ENCODE data around the gene NRXN3. TPM values are rescaled to one million over a fixed set of nuclear protein-coding genes. Genes with fewer than 3 reads are reported as not detected.

NRXN3 gene
- total and polyA plus RNA-seq, 2 donors (not counting 1 experiment from before 2014, with no cell fraction given), result 0.83 to 34.6 TPM

DNA sequence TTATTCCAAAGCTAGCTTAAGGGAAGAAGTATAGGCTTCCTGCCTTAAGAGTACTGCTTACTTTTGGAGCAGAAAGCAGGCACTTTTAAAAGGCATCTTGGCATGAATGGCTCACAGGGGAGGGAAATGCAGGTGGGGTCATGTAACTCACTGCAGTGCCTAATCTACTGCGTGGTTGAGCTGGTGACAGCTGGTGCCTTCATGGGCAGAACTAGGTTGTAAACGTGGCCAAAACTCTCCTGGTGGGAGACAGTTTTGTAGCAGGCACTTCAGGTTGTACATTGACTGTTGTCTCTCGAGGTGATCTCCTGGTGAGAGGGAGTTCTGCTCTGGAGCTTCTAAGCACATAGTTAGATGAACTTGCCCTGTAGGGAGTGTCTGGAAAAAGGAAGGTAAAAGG lies 1078.6 kb downstream of the NRXN3 start:
- Histone ChIP-seq H4K20me1 (ENCODE audit: control insufficient read depth, extremely low read depth, insufficient read depth, low read length) (no peaks in the 10 kb centered on the region), H3K4me1 (ENCODE audit: control insufficient read depth, extremely low read depth, insufficient read depth, low read length) (no peaks in the 10 kb centered on the region), H3K79me2 (ENCODE audit: control insufficient read depth, insufficient read depth, low read length) (no peaks in the 10 kb centered on the region), H3K27ac (ENCODE audit: insufficient read depth, low read length) (no peak overlapping the region), H3K27me3 (ENCODE audit: control insufficient read depth, insufficient read depth, low read length) (no peaks in the 10 kb centered on the region), H3K36me3 (ENCODE audit: control insufficient read depth, insufficient read depth, low read length) (no peaks in the 10 kb centered on the region), H3K9me3 (ENCODE audit: control insufficient read depth, insufficient read depth, low read depth, low read length) (no peaks in the 10 kb centered on the region), H3K9ac (ENCODE audit: insufficient read depth, low read length) (no peak overlapping the region), H2AFZ (ENCODE audit: low read length) (no peak overlapping the region), H3K4me3 (replicated peaks in 1 of 4; ENCODE audit: control extremely low read depth in 1 of 4, insufficient read depth in 1 of 4, low read depth in 3 of 4, low read length in 4 of 4) (no peak overlapping the region), H3K4me2 (ENCODE audit: extremely low read depth, insufficient read depth, low read length) (no peak overlapping the region)
- no peak for DNase-seq (ENCODE audit: low read depth in 2 of 2)
- TF ChIP-seq CTCF (conservative IDR thresholded peaks at IDR 0.05 in 1 of 2, IDR thresholded peaks at IDR 0.05 in 1 of 2; ENCODE audit: low read depth in 1 of 2, low read length in 2 of 2) (no peak), EZH2 (IDR thresholded peaks at IDR 0.05; ENCODE audit: low read length, missing control alignments) (no peak)

GRCh38 chr14:79251278-79251677 lies 1081.1 kb downstream of the NRXN3 start:
- DNase-seq (ENCODE audit: low read depth in 2 of 2), result no peak
- Histone ChIP-seq H2AFZ (ENCODE audit: low read length) (no peak overlapping the region), H3K27ac (ENCODE audit: insufficient read depth, low read length) (no peak overlapping the region), H3K79me2 (ENCODE audit: control insufficient read depth, insufficient read depth, low read length) (no peaks in the 10 kb centered on the region), H3K36me3 (ENCODE audit: control insufficient read depth, insufficient read depth, low read length) (no peaks in the 10 kb centered on the region), H3K27me3 (ENCODE audit: control insufficient read depth, insufficient read depth, low read length) (no peaks in the 10 kb centered on the region), H4K20me1 (ENCODE audit: control insufficient read depth, extremely low read depth, insufficient read depth, low read length) (no peaks in the 10 kb centered on the region), H3K9ac (ENCODE audit: insufficient read depth, low read length) (no peak overlapping the region), H3K4me2 (ENCODE audit: extremely low read depth, insufficient read depth, low read length) (no peak overlapping the region), H3K9me3 (ENCODE audit: control insufficient read depth, insufficient read depth, low read depth, low read length) (no peaks in the 10 kb centered on the region), H3K4me1 (ENCODE audit: control insufficient read depth, extremely low read depth, insufficient read depth, low read length) (no peaks in the 10 kb centered on the region), H3K4me3 (replicated peaks in 1 of 4; ENCODE audit: control extremely low read depth in 1 of 4, insufficient read depth in 1 of 4, low read depth in 3 of 4, low read length in 4 of 4) (no peak overlapping the region)
- TF ChIP-seq EZH2 (IDR thresholded peaks at IDR 0.05; ENCODE audit: low read length, missing control alignments) (no peak), CTCF (conservative IDR thresholded peaks at IDR 0.05 in 1 of 2, IDR thresholded peaks at IDR 0.05 in 1 of 2; ENCODE audit: low read depth in 1 of 2, low read length in 2 of 2) (no peak)

- no peak overlapping the region for H3K4me2 ChIP-seq (ENCODE audit: extremely low read depth, insufficient read depth, low read length)
- no peak for DNase-seq (ENCODE audit: low read depth in 2 of 2)
- no peaks in the 10 kb centered on the region for H3K36me3 ChIP-seq (ENCODE audit: control insufficient read depth, insufficient read depth, low read length)
- no peak overlapping the region for H3K27ac ChIP-seq (ENCODE audit: insufficient read depth, low read length)
- H3K4me1 ChIP-seq (ENCODE audit: control insufficient read depth, extremely low read depth, insufficient read depth, low read length), result no peaks in the 10 kb centered on the region
- no peak overlapping the region for H3K9ac ChIP-seq (ENCODE audit: insufficient read depth, low read length)
- no peaks in the 10 kb centered on the region for H3K9me3 ChIP-seq (ENCODE audit: control insufficient read depth, insufficient read depth, low read depth, low read length)
- H2AFZ ChIP-seq (ENCODE audit: low read length), result no peak overlapping the region
- no peak overlapping the region for H3K4me3 ChIP-seq (replicated peaks in 1 of 4; ENCODE audit: control extremely low read depth in 1 of 4, insufficient read depth in 1 of 4, low read depth in 3 of 4, low read length in 4 of 4)
- H3K79me2 ChIP-seq (ENCODE audit: control insufficient read depth, insufficient read depth, low read length), result no peaks in the 10 kb centered on the region
- no peaks in the 10 kb centered on the region for H4K20me1 ChIP-seq (ENCODE audit: control insufficient read depth, extremely low read depth, insufficient read depth, low read length)
- TF ChIP-seq CTCF (conservative IDR thresholded peaks at IDR 0.05 in 1 of 2, IDR thresholded peaks at IDR 0.05 in 1 of 2; ENCODE audit: low read depth in 1 of 2, low read length in 2 of 2) (no peak), EZH2 (IDR thresholded peaks at IDR 0.05; ENCODE audit: low read length, missing control alignments) (no peak)
- H3K27me3 ChIP-seq (ENCODE audit: control insufficient read depth, insufficient read depth, low read length), result no peaks in the 10 kb centered on the region
Measured at GRCh38 chr14:79253576-79253975, 1083.4 kb downstream of the NRXN3 start.

Measured in fibroblast of lung (primary cell).